Activated CD4-positive, CD25-positive, alpha-beta regulatory T cell (primary cell): ENCODE results near the gene TMEM63B.
"Not testable (repeated sequence)": the region's sequence is repeated elsewhere in the genome, so short reads cannot be mapped to it uniquely, and the experiment has no call there.

ENCODE experiments used
- DNase-seq, 4 experiments: peaks; one replicate each; lab custom pipeline; 2025; lab: John Stamatoyannopoulos, UW

Gene TMEM63B

DNA sequence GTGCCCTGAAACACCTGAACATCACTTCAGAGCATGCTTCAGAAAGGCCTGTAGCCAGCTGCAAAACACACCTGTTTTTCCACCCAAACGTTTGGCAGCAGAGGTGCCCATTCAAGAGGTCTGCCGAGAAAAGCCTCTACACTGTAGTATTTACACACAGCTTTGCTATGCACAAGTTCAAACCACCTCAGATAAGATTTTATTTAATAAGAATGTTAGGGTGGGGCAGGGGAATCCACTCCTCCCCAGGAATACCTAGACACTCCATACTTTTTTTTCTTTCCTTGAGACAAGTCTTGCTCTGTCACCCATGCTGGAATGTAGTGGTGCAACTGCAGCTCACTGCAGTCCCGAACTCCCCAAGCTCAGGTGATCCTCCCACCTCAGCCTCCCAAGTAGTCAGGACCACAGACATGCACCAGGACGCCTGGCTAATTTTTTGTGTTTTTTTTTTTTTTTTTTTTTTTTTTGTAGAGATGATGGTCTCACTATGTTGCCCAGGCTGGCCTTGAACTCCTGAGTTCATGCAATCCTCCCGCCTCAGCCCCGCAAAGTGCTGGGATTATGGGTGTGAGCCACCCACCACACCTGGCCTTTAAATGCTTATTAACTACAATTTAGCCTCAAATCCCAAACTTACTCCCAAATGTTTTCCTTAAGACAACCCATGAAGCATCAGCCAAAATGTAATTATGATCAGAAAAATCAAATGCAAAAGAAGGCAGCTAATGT lies 9.8 kb upstream of the TMEM63B start:
- no peak for DNase-seq

DNA sequence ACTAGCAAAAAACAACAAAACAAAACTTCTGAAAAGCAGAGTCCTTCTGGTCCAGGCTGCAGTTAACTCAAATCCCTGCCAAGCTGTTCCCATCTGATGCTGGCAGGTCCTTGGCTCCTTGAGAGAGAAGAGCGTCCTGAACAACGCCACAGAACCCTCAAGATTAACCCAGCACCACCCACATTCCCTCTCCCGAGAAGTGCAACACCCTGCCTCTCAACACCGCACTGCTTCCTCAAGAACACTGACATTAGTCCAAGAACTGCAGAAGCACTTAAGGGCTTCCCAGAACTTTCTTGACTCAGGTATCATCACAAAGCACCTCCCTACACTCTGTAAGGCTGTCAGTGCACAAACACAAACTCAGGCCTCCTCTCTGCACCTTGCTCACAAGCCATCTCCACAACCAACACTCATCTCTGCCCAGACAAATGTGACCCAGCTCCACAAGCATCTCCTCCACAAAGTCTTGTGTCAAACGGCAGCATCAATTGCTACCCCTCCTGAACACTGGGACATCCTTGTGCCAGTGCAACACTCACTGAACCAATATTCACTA lies 7.6 kb upstream of the TMEM63B start:
- DNase-seq: no peak

DNA sequence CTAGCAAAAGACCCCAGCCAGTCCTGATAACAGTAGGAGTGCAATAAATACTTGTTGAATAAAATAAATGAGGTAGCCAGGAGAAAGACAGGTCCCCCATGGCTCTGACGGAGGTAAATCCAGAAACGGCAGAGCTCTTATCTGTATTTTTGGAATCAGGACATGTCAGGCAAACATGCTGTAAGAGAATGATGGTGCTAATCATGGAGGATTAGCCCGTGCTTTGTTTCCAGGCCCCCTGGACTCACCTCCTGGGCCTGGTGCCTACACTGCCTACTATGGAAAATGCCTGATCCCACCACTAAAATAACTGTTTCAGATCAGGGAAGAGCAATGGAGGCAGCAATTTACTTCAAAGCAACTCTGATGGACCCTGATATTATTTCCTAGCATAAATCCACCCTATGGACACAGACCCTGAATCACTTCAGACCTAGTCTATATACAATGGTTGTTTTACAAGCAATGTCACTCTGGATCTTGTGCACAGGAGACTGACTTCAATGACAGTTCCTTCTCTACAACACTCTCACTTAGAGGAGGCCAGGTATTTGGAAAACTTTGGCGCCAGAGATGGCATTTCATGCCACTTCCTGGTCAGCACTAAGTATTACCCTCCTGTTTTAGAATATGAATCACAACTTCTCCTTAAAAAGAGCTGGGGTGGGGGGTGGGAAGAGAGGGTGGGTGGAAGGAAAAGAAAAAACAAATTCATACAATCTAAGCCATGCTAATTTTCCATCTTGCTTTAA lies 6.5 kb upstream of the TMEM63B start:
- no peak for DNase-seq

DNA sequence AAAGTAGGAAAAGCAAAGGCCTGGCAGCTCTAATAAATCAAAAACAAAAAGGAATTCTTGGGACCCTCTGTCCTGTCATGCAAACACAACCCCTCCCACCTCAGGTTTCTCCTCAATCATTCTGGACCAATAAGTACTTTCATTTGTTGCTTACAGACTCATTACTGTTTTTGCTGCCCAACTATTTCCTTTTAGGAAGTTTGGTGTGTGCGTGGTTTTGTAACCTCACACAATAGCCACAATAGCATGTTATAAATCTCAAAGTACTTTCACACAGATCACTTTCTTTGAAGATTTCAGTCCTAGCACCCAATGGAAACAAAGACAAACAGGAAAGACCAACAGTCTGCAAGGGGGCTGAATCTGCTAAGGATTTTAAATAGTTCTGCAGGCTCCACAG lies 4.6 kb upstream of the TMEM63B start:
- DNase-seq: no peak

DNA sequence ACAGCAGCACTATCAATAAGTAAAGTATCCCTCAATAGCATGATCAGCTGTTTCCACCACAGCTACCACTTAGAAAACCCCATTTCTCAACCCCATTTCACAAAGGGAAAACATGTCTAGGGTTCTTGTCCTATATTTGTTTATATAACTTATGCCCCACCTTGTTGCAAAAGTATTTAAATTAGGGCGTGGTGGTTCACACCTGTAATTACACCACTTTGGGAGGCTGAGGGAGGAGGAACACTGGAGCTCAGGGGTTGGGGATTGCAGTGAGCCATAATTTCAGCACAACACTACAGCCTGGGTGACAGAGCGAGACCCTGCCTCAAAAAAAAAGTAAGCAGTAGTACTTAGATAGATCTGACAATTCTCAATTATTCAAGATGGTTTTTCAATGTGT lies 3.8 kb upstream of the TMEM63B start:
- DNase-seq: no peak

DNA sequence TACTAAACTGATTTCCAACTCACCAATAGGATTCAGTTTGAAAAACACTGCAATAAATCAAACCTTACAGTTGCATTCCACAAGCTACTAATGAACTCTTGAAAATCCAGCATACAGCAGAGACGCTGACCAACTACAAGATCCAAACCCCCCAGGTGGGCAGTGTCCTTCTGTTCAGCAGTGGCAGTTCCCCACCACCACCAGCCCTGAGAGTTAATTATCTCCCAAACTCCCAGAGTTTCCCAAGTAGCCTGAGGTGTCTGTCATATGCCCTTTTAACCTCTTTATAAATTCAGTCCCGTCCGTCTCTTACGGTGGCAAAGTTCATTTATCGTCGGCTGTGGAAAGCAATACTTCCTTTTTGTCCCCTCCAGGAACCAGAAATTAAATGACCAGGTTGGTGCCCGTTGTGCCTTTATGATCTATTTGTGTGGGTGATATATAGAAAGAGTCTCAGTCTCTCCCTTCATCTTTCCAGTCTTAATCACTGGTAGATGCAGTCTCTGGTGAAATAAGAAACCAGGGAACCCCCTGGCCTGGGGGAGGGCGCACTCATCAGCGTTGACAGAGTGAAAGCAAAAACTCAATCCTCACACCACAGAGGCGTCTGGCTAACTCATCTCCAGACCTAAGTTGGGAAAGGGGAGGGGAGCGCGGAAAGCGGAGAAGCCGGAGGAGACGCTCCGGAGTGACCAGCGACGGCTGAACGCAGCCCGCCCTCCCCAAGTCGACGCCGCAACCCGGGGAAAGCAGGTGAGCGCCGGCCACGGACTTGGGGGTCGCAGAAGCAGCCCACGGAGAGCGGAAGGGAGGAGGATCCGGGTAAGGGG lies 819 bp upstream of the TMEM63B start:
- peak in 3 of 4 experiments; percentile 35 to 54 (median 47) for DNase-seq

DNA sequence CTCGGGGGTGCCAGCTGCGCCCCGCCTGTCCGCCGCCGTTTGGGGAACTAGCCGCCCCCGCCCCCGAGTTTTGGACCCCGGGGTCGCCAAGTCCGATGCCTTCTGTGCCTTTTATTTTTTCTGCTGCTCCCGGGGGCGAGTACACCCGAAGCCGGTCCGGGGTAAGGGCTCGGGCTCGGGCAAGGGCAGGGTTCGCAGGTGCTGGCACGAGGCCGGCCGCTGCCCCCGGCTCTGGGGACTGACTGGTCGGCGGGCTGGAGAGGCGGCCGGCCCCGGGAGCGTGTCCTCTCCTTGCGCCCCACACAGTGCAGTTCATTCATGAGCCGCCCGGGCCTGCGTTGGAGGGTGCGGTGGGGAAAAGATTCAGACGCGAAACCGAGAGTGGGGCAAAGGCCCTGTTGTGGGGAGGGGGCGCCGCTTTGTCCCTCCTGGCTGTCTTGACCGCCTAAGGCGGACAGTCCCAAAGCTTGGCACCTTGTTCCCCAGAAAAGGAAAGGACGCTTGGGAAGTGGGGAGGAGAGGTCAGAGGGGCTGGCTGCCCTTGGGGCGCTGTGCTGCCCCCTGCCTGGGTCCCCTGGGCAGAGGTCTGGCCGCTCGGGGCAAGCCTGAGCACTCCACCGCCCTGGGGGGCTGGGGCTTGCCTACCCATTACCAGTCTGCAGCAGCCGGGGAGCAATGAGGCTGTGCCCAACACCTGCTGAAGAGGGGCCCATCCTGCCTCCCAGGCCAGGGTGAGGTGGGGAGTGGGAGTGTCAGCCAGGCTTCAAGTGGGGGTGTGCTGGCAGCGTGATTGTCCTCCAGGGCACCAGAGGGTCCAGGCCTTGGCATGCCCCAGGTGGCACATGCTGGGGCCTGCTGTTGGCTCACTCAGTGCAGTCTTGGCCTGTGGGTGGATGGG lies 915 bp downstream of the TMEM63B start:
- DNase-seq: no peak

DNA sequence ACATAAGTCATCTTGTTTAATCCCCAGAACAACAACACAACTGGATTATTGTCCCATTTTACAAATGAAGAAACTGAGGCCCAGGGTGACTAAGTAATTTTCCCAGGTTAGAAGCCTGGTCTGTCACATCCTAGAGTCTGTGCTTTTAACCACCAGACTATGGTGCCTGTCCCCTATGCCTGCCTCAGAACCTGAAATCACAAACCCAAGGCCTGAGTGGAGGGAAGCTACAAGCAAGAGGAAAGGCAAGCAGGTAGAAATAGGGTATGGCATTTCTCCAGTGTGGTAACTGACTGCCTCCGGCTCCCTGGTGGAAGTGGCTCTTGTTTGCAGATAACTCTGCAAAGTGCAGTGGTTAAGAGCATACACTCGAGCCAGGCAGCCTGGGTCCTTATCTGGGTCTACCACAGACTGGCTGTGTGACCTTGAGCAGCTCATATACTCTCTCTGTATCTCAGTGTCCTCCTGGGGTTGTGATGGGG lies 2.5 kb downstream of the TMEM63B start:
- DNase-seq: no peak

DNA sequence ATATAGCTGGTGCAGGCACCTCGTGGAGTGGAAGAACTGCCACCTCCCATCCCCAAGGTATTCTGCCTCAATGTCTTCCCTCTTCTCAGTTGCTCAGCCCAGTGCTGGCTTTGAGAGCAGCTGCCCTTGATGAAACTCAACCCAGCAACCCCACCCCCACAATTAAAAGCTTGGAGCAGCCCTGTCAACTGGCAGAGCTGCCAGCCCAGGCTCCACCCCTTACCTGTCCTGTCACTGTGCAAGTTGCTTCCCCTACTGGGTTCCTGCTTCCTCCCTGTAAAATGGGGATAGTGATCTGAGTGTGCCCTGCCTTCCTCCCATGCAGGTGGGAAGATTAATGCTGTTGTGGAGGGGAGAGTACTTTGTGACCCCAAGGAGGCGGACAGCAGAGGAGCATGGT lies 4.5 kb downstream of the TMEM63B start:
- no peak for DNase-seq

DNA sequence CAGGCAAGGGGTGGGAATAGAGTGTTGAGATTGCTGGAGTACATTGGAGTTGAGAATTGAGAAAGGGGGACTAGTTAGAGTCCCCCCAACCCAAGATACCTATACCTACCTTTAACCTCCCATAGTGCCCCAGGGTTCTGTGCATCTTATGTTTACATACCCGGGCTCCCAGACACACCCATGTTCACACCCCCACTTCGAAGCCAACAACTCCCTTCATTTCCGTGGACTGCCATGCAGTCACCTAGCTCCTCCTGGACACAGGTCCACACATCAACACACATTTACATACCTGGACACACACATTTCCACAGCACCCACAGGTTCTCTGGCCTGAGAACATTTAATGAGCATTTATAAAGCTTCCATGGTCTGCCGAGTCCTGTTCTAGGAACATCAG lies 5.1 kb downstream of the TMEM63B start:
- DNase-seq: no peak

DNA sequence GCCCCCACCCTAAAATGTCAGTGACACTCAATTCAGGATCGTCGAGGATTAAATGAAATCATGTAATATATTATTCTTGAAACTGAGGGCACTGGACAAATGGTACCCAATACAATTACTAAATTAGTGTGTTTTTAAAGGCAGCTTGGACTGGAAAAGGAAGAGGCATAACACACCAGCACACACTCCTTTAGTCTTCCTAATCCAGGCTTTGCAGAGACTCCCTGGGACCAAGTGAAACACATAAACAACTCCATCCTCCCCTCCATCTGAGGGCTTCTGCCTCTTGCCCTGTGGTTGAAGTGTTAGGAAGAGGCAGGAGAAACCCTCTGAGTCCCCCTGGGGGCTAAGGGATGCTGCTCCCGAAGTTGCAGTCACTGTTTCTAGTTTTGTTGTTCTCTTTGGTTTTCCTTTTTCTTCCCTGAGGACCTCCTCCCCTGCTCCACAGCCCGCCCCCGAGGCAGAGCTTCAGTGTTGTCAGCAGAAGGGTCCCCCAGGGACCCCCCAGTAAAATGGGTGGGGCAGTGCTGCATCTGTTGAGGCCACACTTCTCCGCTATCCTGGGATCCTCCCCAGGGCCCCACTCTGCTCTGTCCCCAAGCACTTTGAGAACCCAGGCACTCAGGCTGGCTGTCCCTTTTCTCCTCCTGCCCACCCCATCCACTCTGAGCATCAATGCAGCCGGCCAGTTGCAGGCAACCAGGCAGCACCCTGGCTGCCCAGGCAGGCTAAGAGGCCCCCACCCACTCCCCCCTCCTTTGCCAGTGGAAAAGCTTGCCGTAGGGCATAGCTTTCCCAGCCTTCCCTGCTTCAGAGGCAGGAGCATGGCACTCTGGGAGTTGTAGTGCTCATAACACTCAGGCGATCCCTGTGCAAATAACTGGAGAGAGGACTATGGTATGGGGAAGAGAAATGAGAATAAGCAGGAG lies 5.9 kb downstream of the TMEM63B start:
- no peak for DNase-seq

DNA sequence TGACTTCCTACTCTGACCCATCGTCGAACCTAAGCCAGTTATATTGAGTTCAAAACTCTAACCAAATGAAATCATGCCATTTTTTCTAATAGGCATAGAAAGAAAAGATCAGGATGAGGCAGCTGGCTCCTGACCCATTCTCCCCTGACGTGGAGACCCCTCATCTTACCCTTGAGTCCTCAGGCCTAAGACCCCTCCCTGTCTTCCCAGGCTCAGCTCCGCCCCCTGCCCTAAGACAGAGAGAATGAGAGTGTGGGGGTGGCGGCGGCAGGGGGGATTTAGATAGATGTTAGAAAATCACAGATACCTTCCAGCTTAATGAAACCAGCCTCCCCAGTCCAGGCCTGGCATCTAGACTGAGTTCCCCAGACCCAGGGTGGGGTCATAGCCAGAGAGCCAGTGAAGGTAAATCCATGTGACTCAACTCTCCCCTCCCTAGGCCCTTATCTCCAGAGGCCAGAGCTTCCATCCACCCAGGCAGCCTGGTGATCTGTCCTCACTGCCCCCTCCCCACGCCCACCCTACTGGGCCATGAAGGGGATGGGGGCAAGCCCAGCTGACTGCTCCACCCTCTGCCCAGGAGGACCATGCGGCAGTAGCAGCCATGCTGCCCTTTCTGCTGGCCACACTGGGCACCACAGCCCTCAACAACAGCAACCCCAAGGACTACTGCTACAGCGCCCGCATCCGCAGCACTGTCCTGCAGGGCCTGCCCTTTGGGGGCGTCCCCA lies 6.8 kb downstream of the TMEM63B start:
- DNase-seq: no peak

DNA sequence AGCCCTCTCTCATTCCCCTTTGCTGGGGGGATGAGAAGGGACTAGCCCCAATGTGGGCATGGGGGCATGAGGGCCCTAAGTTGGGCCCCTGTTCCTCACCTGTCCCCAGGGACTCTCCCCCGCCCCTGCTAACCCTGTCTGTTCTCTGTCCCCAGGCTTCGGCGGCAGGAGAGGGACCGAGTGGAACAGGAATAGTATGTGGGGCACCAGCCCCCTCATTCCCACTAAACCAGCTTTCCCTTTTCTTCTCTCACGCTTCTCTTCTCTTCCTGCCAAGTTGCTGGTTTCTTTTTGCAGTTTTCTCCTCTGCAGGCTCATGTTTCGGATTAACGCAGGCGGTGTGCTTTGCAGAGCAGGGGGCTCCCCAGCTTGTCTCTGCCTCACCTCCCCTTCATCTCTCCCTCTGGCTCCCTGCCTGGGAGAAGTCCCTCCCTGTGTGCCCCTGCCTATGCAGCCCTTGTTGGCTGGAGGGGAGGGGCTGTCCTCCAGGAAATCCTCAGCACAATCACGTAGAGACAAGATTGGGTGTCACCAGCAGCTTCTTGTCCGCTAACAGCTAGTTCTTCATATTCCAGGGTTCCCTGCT lies 7.9 kb downstream of the TMEM63B start:
- no peak for DNase-seq

DNA sequence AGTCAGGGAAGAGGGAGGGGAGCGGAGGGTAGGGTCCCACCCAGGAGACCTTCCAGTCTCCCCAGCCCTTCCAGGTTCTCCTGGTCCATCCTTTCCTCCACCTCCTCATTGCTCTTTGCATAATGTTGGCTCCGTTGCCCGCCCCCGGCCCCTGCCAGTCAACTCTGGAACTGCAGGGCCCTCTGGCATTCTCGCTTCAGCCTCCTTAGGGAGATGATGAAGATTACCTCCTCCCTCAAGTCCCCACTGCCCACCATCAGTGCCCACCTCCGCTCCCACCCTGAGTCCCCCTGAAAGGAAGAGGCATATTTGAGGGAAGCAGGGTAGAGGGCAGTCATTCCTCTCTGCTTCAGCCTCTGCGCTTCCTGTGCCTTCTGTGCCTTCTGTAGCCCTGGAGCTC lies 8.5 kb downstream of the TMEM63B start:
- no peak for DNase-seq

DNA sequence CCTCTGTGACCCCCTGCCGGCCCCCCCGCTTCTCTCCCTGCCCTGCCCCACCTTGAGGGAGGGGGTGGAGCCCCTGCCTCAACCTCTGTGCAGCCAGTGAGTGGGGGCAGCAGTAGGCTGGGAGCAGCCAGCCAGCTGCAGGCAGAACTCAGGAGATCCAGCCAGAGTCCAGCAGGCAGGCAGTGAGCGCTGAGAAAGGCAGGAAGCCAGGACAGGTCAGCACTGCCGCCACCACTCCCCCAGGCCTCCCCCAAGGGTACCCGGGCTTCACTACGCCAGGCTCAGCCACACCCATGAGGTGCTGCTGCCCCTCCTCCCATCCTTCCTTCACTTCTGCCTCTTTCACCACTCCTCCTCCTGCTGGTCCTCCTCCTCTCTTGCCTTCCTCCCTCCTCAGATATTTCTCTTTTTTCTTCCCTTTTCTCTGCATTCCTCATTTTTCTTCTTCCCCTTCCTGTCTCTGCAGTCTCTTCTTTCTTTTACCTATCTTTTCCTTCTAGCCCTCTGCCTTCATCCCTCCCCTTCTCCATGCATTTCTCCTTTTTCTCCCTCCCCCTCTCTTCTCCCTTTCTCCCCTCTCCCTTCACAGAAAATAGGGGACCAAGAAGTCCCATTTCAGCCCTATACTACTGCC lies 11.5 kb downstream of the TMEM63B start:
- DNase-seq: no peak

DNA sequence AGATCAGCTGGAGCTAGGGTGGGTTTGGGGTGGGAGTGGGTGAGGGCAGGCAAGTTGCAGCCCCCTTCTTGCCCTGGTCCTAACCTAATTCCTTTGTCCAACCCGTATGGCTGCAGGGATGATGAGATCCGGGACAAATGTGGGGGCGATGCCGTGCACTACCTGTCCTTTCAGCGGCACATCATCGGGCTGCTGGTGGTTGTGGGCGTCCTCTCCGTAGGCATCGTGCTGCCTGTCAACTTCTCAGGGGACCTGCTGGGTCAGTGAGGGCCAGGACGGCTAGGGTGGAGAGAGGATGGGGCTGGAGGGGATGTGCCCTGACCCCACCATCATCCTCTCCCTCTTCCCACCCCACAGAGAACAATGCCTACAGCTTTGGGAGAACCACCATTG lies 12.0 kb downstream of the TMEM63B start:
- DNase-seq: no peak

DNA sequence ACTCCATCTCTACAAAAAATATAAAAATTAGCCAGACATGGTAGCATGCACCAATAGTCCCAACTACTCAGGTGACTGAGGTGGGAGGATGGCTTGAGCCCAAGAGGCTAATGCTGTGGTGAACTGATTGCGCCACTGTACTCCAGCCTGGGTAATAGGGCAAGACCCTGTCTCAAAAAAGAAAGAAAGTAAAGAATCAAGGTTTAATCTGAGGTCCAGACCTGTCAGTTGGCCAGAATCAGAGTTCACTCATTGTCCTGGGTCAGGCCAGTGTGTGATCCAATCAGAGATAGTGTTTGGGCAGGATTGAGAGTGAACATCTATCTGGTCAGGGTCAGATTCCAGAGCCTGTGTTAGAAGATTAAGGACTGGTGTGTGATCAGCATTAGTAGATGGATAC lies 15.5 kb downstream of the TMEM63B start:
- no peak for DNase-seq

DNA sequence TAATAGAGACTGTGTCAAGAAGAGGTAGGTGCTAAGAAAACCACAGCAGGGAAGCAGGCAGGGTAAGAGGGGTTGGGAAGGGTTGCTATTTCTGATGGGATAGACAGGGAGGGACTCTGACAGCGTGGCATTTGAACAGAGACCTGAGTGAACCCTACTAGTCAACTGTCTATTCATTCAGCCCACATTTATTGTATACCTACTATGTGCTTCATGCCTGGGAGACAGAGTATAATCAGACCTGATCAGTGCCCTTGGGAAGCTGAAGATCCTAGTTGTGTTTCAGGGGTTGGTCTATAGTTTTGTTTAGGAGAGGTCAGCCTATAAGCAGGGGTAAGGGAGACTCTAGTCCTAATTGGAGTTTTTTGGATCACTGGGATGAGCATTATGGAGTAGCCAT lies 16.4 kb downstream of the TMEM63B start:
- no peak for DNase-seq

DNA sequence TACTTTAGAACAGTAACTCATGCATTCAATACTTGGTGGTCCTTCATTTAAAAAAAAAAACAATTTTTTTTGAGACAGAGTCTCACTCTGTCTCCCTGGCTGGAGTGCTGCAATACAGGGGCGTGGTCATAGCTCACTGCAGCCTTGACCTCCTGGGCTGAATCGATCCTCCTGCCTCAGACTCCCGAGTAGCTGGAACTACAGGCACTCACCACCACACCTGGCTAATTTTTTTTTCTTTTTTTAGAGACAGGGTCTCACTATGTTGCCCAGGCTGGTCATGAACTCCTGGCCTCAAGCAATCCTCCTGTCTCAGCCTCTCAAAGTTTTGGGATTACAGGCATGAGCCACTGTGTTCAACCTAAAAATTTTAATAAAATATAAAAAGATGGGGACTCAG lies 17.2 kb downstream of the TMEM63B start:
- DNase-seq: not testable (repeated sequence)
